Activated CD8-positive, alpha-beta memory T cell treated with anti-CD3 and anti-CD28 coated beads for 4 hours (primary cell): ENCODE measurements around the gene MTMR2.
A peak's percentile ranks its signal among the peaks of the same experiment; 100 is the strongest.
"Not testable (repeated sequence)": the region's sequence is repeated elsewhere in the genome, so short reads cannot be mapped to it uniquely, and the experiment has no call there.

Experiments
- DNase-seq, 2 donors: peaks; one replicate each; pipeline ENCODE4 v3.0.0-alpha.2; 2020; ENCODE audit warnings: low read depth in 2 of 2

Gene MTMR2

GRCh38 chr11:95884802-95885201, 39.1 kb downstream of the MTMR2 start:
- no peak for DNase-seq

- DNase-seq = no peak
Measured at GRCh38 chr11:95884376-95884775, 39.5 kb downstream of the MTMR2 start.

GRCh38 chr11:95883381-95883780, 40.5 kb downstream of the MTMR2 start:
- DNase-seq = no peak

GRCh38 chr11:95877291-95877690, 46.6 kb downstream of the MTMR2 start:
- no peak for DNase-seq

- not testable (repeated sequence) for DNase-seq
Measured at GRCh38 chr11:95870877-95871276, 53.0 kb downstream of the MTMR2 start.

- no peak for DNase-seq
Measured at GRCh38 chr11:95867105-95867504, 56.8 kb downstream of the MTMR2 start.

GRCh38 chr11:95863486-95864140, 60.3 kb downstream of the MTMR2 start:
- no peak for DNase-seq

- not testable (repeated sequence) for DNase-seq
Measured at GRCh38 chr11:95860024-95860423, 63.9 kb downstream of the MTMR2 start.

- DNase-seq = not testable (repeated sequence)
Measured at GRCh38 chr11:95854362-95854761, 69.5 kb downstream of the MTMR2 start.

GRCh38 chr11:95853862-95854261, 70.0 kb downstream of the MTMR2 start:
- no peak for DNase-seq

GRCh38 chr11:95853138-95853537, 70.8 kb downstream of the MTMR2 start:
- DNase-seq = no peak

GRCh38 chr11:95850137-95850536, 73.8 kb downstream of the MTMR2 start:
- no peak for DNase-seq

- DNase-seq = no peak
Measured at GRCh38 chr11:95849087-95849825, 74.7 kb downstream of the MTMR2 start.

GRCh38 chr11:95845167-95845566, 78.7 kb downstream of the MTMR2 start:
- DNase-seq = no peak

GRCh38 chr11:95835768-95836488, 88.0 kb downstream of the MTMR2 start:
- peak; percentile 18 to 25 for DNase-seq

GRCh38 chr11:95835351-95835750, 88.6 kb downstream of the MTMR2 start:
- no peak for DNase-seq

GRCh38 chr11:95833378-95833777, 90.5 kb downstream of the MTMR2 start:
- DNase-seq = no peak

GRCh38 chr11:95832763-95833162, 91.1 kb downstream of the MTMR2 start:
- no peak for DNase-seq

GRCh38 chr11:95831198-95831883, 92.6 kb downstream of the MTMR2 start:
- DNase-seq = no peak

GRCh38 chr11:95829580-95830259, 94.2 kb downstream of the MTMR2 start:
- no peak for DNase-seq

- DNase-seq = no peak
Measured at GRCh38 chr11:95827696-95828095, 96.2 kb downstream of the MTMR2 start.

- no peak for DNase-seq
Measured at GRCh38 chr11:95821640-95822039, 102.3 kb downstream of the MTMR2 start.
